Epidermal melanocyte (primary cell): ENCODE results near the gene DNAJA1.
A peak's percentile ranks its signal among the peaks of the same experiment; 100 is the strongest.
"Not testable (repeated sequence)": the region's sequence is repeated elsewhere in the genome, so short reads cannot be mapped to it uniquely, and the experiment has no call there.

Experiments used
- DNase-seq: peaks from one replicate; pipeline ENCODE4 v3.0.0; 2011; ENCODE audit warnings: low spot score; ENCODE audit not compliant: insufficient read length

DNAJA1 gene

GRCh38 chr9:33024966-33025571, at the start of gene DNAJA1:
DNAJA1 (plus strand) TSS chr9:33025273; CDS start chr9:33026485, 1,212 bp downstream.
- peak; percentile 85 for DNase-seq

GRCh38 chr9:32978051-32978450, 47.0 kb upstream of the DNAJA1 start:
- no peak for DNase-seq

GRCh38 chr9:32986971-32987370, 38.1 kb upstream of the DNAJA1 start:
- DNase-seq = no peak

GRCh38 chr9:32989660-32990059, 35.4 kb upstream of the DNAJA1 start:
- DNase-seq = no peak

GRCh38 chr9:32991897-32992594, 33.0 kb upstream of the DNAJA1 start:
- no peak for DNase-seq

- no peak for DNase-seq
Observed at GRCh38 chr9:32992595-32993238, 32.4 kb upstream of the DNAJA1 start.

- DNase-seq = not testable (repeated sequence)
Observed at GRCh38 chr9:33000682-33001055, 24.4 kb upstream of the DNAJA1 start.

GRCh38 chr9:33005335-33005734, 19.7 kb upstream of the DNAJA1 start:
- DNase-seq = not testable (repeated sequence)

- DNase-seq = no peak
Observed at GRCh38 chr9:33007755-33008154, 17.3 kb upstream of the DNAJA1 start.

GRCh38 chr9:33011831-33012230, 13.2 kb upstream of the DNAJA1 start:
- DNase-seq = no peak

GRCh38 chr9:33012328-33013069, 12.6 kb upstream of the DNAJA1 start:
- DNase-seq = no peak

- DNase-seq = no peak
Observed at GRCh38 chr9:33013962-33014664, 11.0 kb upstream of the DNAJA1 start.

GRCh38 chr9:33014665-33015014, 10.4 kb upstream of the DNAJA1 start:
- no peak for DNase-seq

- no peak for DNase-seq
Observed at GRCh38 chr9:33017283-33018041, 7.6 kb upstream of the DNAJA1 start.

- no peak for DNase-seq
Observed at GRCh38 chr9:33019797-33020196, 5.3 kb upstream of the DNAJA1 start.

- no peak for DNase-seq
Observed at GRCh38 chr9:33022303-33022702, 2.8 kb upstream of the DNAJA1 start.

GRCh38 chr9:33022755-33023154, 2.3 kb upstream of the DNAJA1 start:
- DNase-seq = no peak

GRCh38 chr9:33023661-33024060, 1.4 kb upstream of the DNAJA1 start:
- DNase-seq = no peak

- no peak for DNase-seq
Observed at GRCh38 chr9:33024126-33024965, 727 bp upstream of the DNAJA1 start.
